Measurements from ENCODE around the gene PRKAG2.
A peak's percentile ranks its signal among the peaks of the same experiment; 100 is the strongest.

PRKAG2 gene

DNA sequence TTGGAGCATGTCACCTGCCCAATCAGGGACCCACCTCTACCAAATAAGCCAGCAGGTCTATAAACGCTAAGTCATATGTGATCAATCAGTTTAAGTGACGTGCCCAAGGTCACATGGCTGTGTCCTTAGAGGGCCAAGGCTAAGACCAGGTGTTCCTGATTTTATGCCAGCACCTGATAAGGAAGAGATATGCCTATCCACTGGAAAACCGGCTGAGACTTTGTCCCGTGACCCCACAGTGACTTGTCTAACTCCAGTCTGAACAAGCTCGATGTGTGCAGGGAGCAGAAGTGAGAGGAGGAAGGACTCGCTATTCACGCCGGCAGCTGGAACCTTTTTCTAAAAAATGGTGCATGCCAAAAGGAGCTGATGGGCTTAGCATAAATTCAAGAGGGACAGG lies 57.0 kb downstream of the PRKAG2 start:
- DNase-seq: no peak
- no peak overlapping the region for H3K27ac Mint-ChIP-seq
- peaks cover 9% of the 10 kb centered on the region for H3K4me1 Mint-ChIP-seq
- no peaks in the 10 kb centered on the region for H3K9me3 Mint-ChIP-seq
- no peaks in the 10 kb centered on the region for H3K27me3 Mint-ChIP-seq
- H3K4me3 Mint-ChIP-seq: no peak overlapping the region
- ATAC-seq: no peak

DNA sequence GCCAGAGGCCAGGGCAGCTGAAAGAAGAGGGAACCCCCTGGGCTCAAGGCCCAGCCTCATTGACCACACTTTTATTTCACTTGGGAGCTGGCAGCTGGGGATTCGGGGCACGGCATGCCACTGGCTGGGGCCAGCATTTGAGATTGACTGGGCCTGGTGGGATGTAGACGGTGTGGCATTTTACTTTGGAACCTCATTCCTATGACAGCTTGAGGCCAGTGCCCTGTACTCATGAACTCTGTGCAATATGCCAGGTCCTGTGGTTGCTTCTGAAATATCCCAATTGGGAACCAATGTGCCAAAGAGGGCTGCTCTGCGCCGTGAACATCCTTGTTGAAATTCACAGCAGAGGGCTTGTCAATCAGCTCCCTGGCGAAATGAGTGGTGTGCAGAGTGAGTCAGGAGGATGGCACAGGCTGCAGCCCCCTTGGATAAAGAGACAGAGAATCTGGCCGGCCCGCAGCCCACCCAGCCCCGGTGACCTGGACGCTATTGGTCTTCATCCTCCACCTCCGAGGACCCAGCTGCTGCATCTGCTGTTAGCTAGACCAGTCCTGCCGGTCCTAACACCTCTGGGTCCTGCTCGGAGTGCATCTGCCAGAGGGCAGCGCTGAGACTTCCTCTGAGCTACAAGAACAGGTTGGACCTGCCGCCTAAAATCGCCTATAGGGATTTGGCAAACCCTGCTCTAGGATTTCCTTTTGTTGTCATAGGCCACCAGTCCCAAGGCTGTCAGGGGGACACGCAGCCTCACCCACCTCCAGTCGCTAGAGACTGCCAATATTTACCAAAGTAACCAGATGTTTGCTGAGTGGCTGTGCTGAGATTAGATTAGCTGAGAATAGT lies 58.0 kb downstream of the PRKAG2 start:
- Mint-ChIP-seq H3K27me3 (no peaks in the 10 kb centered on the region), H3K4me3 (no peak overlapping the region), H3K27ac (no peak overlapping the region), H3K4me1 (peaks cover 12% of the 10 kb centered on the region), H3K9me3 (no peaks in the 10 kb centered on the region)
- ATAC-seq: no peak
- DNase-seq: no peak

DNA sequence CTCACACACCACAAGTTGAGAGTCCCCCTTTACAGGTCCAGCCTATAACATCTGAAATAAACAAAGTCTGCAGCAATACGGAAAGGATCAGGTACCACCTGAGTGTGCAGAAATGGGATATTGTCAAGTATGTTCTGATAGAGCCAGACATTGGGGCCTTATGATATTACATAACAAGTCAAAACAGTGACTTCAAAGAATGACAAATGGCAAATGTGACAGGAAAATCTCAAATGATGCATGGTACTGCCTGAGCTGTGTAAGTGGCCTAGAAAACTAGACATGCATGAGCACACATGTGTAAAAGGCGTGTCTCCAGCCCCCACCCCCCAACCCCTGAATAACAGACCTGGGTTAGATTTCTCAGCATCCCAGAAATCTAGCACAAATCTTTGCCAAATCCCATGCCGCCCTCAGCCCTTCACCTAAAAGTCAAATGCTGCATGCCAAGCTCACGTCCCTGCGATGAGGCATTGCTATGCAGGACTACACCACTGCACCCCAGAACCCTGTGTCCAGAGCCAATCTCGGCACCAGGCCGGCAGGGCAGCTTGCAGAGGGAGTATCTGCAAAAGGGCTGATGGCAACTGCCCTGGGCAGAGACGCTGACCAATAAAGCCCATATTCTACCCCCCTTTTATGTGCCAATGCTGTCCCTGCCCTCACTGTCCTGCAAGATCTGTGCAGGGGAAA lies 58.8 kb downstream of the PRKAG2 start:
- Mint-ChIP-seq H3K27me3 (no peaks in the 10 kb centered on the region), H3K27ac (no peak overlapping the region), H3K9me3 (no peaks in the 10 kb centered on the region), H3K4me1 (peaks cover 20% of the 10 kb centered on the region), H3K4me3 (no peak overlapping the region)
- DNase-seq: no peak
- no peak for ATAC-seq

DNA sequence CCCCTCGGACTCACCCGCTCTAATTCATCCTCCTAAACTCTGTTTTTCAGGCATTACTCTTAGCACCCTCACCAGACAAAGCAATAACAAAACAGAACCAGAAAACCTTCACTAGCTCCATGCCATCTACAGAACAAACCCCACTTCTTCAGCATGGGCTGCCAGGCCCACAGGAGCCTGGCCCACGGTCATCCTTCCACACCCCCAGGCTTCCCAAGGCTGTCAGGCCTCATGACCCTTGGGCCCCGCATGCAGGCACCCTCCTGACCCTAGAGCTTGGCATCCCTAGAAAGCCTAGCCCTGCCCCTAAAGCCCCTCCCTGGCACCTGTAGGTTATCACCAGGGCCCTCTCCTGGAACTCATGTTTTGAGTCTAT lies 59.6 kb downstream of the PRKAG2 start:
- peaks cover 22% of the 10 kb centered on the region for H3K4me1 Mint-ChIP-seq
- H3K4me3 Mint-ChIP-seq: no peak overlapping the region
- no peak for DNase-seq
- no peaks in the 10 kb centered on the region for H3K9me3 Mint-ChIP-seq
- H3K27me3 Mint-ChIP-seq: no peaks in the 10 kb centered on the region
- H3K27ac Mint-ChIP-seq: peak overlapping the region in 1 of 2 donors; percentile 51
- no peak for ATAC-seq

DNA sequence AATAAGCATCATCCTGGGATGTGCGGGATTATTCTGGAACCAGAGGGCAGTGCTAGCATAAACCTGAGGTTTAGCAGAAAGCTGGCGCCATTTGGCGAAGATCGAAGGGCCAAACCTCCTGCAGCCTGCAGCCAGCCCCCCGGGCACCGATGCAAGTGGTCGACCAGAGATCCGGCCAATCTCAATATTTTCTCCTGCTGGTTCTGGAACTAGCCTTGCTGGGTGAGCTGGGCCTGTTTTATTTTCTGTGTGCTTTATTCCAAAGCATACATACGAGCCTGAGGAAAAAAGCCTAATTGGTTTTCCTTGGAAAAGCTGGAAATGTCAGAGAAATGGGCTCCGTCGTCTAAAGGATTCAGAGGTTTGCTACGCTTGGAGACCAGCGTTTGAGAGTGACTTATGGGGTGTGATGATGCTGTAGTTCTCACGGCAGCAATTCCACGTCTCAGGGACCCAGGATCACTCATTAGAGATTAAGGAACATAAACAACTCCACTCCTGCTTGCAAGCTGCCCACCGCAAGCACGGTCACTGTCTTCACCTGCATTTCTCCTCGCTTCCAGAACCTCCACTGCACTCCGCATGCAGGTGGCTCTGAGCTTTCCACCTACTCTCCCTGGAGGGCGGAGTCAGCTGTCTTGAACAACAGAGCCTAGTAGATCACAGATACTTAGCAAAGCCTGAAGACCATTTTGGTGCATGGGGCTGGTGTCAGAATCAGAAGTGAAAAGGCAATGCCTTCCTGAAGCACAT lies 60.2 kb downstream of the PRKAG2 start:
- DNase-seq: no peak
- Mint-ChIP-seq H3K27ac (no peak overlapping the region), H3K4me1 (peaks cover 22% of the 10 kb centered on the region), H3K9me3 (no peaks in the 10 kb centered on the region), H3K27me3 (no peaks in the 10 kb centered on the region), H3K4me3 (no peak overlapping the region)
- ATAC-seq: no peak

DNA sequence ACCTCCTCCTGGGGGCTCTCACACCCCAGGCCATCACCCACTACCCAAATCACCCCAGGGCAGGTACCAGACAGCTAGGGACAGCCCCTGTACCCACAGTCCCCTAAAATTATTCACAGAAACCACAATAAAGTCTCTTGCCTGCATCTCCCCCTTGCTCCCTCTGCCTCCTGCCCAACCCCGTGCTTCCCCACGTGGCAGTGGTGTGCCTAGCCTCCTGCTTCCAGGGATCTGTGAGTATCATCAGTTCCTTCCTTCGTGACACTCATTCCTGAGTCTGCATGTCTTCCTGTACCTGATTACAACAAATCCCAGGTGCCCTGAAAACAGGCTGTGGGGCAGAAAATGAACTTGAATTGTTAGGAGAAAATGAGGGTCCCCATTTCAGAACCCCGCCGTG lies 61.5 kb downstream of the PRKAG2 start:
- Mint-ChIP-seq H3K4me1 (peaks cover 22% of the 10 kb centered on the region), H3K27me3 (no peaks in the 10 kb centered on the region), H3K4me3 (no peak overlapping the region), H3K9me3 (no peaks in the 10 kb centered on the region), H3K27ac (no peak overlapping the region)
- peak; percentile 27 for ATAC-seq
- no peak for DNase-seq

DNA sequence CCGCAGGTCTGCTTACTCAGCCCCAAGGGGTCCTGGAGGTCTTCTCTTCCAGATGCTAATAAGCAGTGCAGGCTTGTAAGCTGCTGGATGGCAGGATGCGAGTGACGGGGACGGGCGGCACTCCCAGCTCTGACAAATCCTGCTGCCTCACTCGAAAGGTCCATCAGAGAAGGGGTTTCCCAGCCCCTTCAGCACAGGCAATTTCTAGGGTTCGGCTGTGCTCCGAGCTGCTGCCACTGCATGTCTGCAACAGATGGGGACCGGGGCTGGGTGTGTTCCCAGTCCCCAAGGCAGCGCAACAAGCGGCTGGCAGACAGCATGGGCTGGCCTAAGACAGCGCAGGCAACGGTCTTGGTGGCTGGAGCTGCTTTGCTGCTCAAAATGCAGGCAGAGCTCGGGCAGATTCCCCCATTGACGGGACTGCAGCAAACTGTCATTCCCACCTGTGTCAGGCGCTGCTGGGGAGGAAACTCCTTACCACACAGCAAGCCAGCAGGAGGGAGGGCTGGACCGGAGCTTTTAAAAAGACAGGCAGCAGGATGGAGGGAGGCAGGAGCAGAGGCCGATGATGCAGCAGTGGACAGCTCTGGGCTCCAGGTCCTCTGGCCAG lies 62.4 kb downstream of the PRKAG2 start:
- ATAC-seq: peak; percentile 31

DNA sequence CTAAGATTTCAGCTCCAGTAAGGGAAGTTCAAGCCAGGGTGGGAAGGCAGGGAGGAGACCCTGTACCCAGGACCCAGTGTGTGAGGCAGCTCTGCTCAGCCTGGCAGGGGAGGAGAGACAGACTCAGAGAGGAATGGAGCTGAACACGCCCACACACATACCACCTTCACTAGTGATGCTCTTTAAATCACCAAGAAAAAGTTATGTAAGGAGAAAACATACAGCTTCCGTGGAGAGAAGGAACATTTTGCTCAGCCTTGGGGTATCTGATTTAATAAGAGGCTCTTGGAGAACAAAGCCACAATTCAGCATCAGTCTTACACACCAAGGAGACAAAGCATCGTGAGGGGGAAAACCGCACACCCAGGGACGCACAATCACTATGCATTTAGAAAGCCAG lies 62.9 kb downstream of the PRKAG2 start:
- no peaks in the 10 kb centered on the region for H3K27me3 Mint-ChIP-seq
- no peaks in the 10 kb centered on the region for H3K9me3 Mint-ChIP-seq
- H3K27ac Mint-ChIP-seq: peak overlapping the region in 1 of 2 donors; percentile 57
- H3K4me1 Mint-ChIP-seq: peaks cover 22% of the 10 kb centered on the region
- no peak overlapping the region for H3K4me3 Mint-ChIP-seq
- no peak for ATAC-seq
- no peak for DNase-seq

More for the DNA sequence above, 62.4 kb downstream of the PRKAG2 start:
- H3K9me3 Mint-ChIP-seq: no peaks in the 10 kb centered on the region
- no peak overlapping the region for H3K27ac Mint-ChIP-seq
- H3K4me1 Mint-ChIP-seq: peaks cover 22% of the 10 kb centered on the region
- no peak for DNase-seq
- H3K4me3 Mint-ChIP-seq: no peak overlapping the region
- H3K27me3 Mint-ChIP-seq: no peaks in the 10 kb centered on the region

DNA sequence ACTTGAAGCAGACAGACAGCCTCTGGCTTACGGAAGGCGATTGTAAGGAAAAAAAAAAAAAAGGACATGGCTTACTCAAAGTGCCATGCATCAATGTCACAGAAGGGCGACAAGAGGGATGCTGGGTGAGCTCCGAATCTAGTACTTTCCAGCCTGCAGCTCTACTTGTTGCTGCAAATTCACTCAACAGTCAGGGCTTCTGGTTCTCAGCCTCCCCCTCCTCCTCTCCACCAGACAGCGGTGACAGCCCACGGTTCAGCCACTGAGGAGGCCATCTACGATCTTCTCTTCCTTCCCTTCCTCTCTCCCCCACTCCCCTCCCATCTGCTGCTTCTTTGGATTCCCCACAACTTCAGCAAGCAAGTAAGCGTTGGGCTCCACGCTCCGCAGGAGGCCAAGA lies 63.5 kb downstream of the PRKAG2 start:
- ATAC-seq (no peak), DNase-seq (no peak)
- Mint-ChIP-seq H3K4me3 (no peak overlapping the region), H3K27me3 (no peaks in the 10 kb centered on the region), H3K4me1 (peaks cover 22% of the 10 kb centered on the region), H3K9me3 (no peaks in the 10 kb centered on the region), H3K27ac (no peak overlapping the region)

DNA sequence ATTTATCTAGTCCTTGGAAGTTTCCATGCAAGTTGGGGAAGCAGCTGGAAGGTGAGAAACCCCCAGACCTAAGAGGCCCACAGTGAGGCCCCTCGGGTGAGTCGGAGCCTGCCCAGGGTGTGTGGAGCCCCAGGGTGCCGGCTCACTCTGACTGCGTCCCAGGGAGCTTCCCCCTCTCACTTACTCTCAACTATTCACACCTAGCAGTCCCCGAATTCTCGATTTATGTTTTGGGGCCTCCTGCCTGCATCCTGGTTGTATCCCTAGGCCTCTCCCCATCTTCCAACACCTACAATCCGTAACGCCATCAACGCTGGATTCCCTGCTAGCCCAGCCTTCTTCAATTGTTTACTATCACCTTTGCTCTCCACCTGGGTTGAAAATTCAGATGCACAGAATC lies 63.9 kb downstream of the PRKAG2 start:
- Mint-ChIP-seq H3K9me3 (no peaks in the 10 kb centered on the region), H3K4me3 (no peak overlapping the region), H3K27me3 (no peaks in the 10 kb centered on the region), H3K4me1 (peaks cover 22% of the 10 kb centered on the region), H3K27ac (peak overlapping the region in 1 of 2 donors; percentile 20)
- ATAC-seq: no peak
- DNase-seq: no peak

DNA sequence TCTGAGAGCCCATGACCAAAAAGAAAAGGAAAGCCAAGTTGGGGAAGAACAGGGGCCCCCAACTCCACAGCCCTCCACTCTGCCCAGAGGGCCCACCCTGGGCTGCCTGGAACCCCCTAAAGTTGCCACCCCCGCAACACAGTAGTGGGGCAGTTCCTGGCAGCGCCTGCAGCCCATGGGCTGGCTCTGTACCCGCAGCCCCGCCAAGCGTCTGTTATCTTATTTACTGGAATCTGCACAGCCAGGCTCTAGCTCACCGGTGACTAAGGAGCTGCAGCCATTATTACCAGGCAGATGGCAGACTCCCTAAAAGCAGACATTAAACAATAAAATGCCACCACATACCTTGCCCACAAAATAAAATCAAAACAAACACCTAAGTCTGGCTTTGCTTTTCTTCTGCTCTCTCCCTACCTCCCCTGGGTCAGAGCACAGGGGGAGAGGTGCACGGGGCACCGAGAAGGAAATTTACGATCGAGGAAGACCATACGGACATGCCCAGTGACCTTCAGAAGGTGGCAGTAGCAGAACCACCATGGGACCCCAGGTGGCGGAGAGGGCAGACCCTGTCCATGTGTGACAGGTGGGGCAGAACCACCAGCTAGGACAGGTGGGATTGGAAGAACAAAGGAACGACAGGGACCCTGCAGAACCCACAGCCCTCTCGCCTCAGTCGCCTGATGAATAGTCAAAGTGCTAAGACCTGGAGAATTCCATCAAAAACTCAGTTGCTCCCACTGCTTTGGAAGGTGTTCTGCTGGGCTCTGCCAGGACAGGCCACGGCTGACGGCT lies 66.3 kb downstream of the PRKAG2 start:
- ATAC-seq (peak; percentile 16), DNase-seq (no peak)
- no peak overlapping the region for H3K4me3 Mint-ChIP-seq
- peak overlapping the region in 1 of 2 donors; percentile 72 for H3K27ac Mint-ChIP-seq
- no peaks in the 10 kb centered on the region for H3K9me3 Mint-ChIP-seq
- H3K4me1 Mint-ChIP-seq: peaks cover 21% of the 10 kb centered on the region
- H3K27me3 Mint-ChIP-seq: no peaks in the 10 kb centered on the region

DNA sequence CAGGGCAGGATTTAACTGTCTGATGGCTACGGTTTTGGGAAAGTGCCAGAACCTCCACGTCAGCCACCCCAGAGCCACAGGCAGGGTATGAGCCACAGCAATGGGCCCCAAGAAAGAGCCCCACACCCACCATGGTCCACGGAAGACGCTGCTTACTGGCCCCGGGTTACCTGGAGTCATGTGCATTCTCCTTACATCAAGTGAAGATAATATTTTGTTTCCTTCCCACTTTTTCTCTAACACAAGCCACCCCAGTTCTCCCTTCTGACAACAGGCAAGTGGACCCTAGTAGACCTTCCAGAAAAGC lies 67.1 kb downstream of the PRKAG2 start:
- no peaks in the 10 kb centered on the region for H3K9me3 Mint-ChIP-seq
- no peaks in the 10 kb centered on the region for H3K27me3 Mint-ChIP-seq

DNA sequence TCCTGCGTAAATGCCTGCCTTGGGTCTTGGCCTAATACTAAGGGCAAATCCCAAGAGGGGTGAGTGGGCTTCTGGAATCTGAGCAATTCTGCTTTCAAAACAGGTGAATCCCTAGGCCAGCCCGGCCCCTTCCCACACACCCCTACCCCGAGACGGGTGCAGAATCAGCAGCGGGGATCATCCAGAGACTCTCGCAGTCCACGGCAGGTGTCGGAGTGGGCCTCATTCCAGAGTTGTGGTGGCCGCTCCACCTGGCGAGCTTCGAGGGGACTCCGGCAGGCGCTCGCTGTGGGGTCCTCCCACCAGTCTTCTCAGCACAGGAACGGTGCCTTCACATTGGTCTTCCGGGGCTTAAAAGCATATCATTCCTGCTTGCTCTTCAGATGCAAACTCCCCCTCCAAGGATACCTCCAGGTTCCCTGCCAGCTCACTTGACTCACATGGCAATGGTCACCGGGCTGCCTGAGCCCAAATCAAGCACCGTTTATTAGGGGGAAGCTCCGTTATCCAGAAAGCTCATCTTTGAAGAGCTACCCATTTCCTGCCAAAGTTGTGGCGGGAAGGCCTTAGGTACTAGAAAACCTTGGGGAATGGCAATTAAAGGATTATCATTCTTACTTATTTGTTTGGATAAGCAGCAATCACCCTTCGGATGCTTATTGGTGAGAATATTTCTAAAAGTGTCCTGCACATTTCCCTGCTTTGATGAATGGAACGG lies 67.6 kb downstream of the PRKAG2 start:
- Mint-ChIP-seq H3K4me3 (no peak overlapping the region), H3K9me3 (no peaks in the 10 kb centered on the region), H3K27ac (no peak overlapping the region), H3K27me3 (no peaks in the 10 kb centered on the region), H3K4me1 (peaks cover 14% of the 10 kb centered on the region)
- DNase-seq: no peak
- ATAC-seq: no peak

More for the DNA sequence above, 67.1 kb downstream of the PRKAG2 start:
- H3K27ac Mint-ChIP-seq: no peak overlapping the region
- DNase-seq: no peak
- no peak overlapping the region for H3K4me3 Mint-ChIP-seq
- ATAC-seq: no peak
- H3K4me1 Mint-ChIP-seq: peaks cover 14% of the 10 kb centered on the region

DNA sequence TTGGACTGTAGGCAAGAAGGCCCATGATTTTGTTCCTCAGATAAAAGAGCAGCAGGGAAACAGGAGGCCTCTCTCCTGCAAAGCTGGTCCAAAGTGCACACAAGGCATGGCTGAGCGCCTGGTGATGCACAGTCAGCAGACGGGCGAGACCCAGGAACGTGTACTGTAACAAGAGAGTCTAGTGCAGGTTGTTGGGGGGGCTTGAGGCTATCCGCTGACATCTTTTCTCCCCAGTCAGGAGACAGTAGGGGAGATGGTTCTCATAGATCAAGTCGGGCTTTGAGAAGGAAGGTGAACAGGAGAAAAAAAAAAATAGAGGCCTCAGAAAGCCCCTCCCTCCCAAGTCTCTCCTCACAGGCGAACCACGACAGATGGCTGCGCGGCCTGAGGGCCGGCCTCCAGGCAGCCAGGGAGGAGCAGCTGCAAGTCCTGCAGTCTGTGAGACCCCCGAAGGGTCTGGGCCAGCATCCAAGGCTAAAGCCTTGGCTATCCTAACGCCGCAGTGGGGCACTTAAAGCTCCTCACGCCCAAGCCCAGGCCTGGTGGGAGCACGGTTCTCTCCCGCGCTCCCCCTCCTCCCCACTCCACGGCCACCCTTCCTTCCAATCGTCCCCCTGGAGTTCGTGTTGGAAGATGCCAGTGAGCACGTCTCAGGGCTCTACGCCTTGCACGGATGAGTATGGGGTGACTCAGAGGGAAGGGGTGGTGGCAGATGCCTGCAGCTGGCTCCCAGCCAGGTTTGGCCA lies 68.3 kb downstream of the PRKAG2 start:
- H3K27me3 Mint-ChIP-seq: no peaks in the 10 kb centered on the region
- H3K9me3 Mint-ChIP-seq: no peaks in the 10 kb centered on the region
- no peak overlapping the region for H3K27ac Mint-ChIP-seq
- no peak for DNase-seq
- peaks cover 7% of the 10 kb centered on the region for H3K4me1 Mint-ChIP-seq
- no peak overlapping the region for H3K4me3 Mint-ChIP-seq
- ATAC-seq: no peak

Measured in stimulated activated naive CD8-positive, alpha-beta T cell treated with anti-CD3 and anti-CD28 coated beads, Interleukin-15, amount 100 ng/mL, for 72 hours (primary cell).